Measurements from ENCODE around the gene CNOT8.

CNOT8 gene

GRCh38 chr5:154865466-154866184 lies 7.2 kb downstream of the CNOT8 start:
- H3K27ac ChIP-seq: no peak overlapping the region
- TF ChIP-seq ZFX (IDR thresholded peaks at IDR 0.05; ENCODE audit: borderline replicate concordance) (no peak), CTCF (IDR thresholded peaks at IDR 0.05) (no peak)

- no peak overlapping the region for H3K27ac ChIP-seq
- TF ChIP-seq ZFX (IDR thresholded peaks at IDR 0.05; ENCODE audit: borderline replicate concordance) (no peak), CTCF (IDR thresholded peaks at IDR 0.05) (no peak)
Observed at GRCh38 chr5:154866841-154867240, 8.4 kb downstream of the CNOT8 start.

- TF ChIP-seq ZFX (IDR thresholded peaks at IDR 0.05; ENCODE audit: borderline replicate concordance) (no peak), CTCF (IDR thresholded peaks at IDR 0.05) (no peak; the same call in 1 of the 2 replicates)
- no peak overlapping the region for H3K27ac ChIP-seq
Observed at GRCh38 chr5:154868702-154869101, 10.3 kb downstream of the CNOT8 start.

- H3K27ac ChIP-seq: no peak overlapping the region
- TF ChIP-seq CTCF (IDR thresholded peaks at IDR 0.05) (no peak), ZFX (IDR thresholded peaks at IDR 0.05; ENCODE audit: borderline replicate concordance) (no peak)
Observed at GRCh38 chr5:154871734-154872133, 13.3 kb downstream of the CNOT8 start.

- H3K27ac ChIP-seq: no peak overlapping the region
- no peak for TF ChIP-seq CTCF (IDR thresholded peaks at IDR 0.05)
- no peak for TF ChIP-seq ZFX (IDR thresholded peaks at IDR 0.05; ENCODE audit: borderline replicate concordance)
Observed at GRCh38 chr5:154873791-154874331, 15.4 kb downstream of the CNOT8 start.

- no peak overlapping the region for H3K27ac ChIP-seq
- TF ChIP-seq CTCF (IDR thresholded peaks at IDR 0.05) (no peak), ZFX (IDR thresholded peaks at IDR 0.05; ENCODE audit: borderline replicate concordance) (no peak)
Observed at GRCh38 chr5:154878642-154879335, 20.4 kb downstream of the CNOT8 start.

- TF ChIP-seq CTCF (IDR thresholded peaks at IDR 0.05) (no peak), ZFX (IDR thresholded peaks at IDR 0.05; ENCODE audit: borderline replicate concordance) (no peak)
- H3K27ac ChIP-seq: no peak overlapping the region
Observed at GRCh38 chr5:154881986-154882385, 23.6 kb downstream of the CNOT8 start.

Measured in 22Rv1 (cell line).